HG02885 (cell line): ENCODE data around the gene API5.
"Not testable (repeated sequence)": the region's sequence is repeated elsewhere in the genome, so short reads cannot be mapped to it uniquely, and the experiment has no call there.

Experiments used
- ATAC-seq: cut with Tn5 transposase; IDR thresholded peaks from one replicate; pipeline ENCODE4 v1.9.1; 2021; ENCODE audit warnings: mild to moderate bottlenecking; ENCODE audit not compliant: unreplicated experiment, poor library complexity

Gene API5

DNA sequence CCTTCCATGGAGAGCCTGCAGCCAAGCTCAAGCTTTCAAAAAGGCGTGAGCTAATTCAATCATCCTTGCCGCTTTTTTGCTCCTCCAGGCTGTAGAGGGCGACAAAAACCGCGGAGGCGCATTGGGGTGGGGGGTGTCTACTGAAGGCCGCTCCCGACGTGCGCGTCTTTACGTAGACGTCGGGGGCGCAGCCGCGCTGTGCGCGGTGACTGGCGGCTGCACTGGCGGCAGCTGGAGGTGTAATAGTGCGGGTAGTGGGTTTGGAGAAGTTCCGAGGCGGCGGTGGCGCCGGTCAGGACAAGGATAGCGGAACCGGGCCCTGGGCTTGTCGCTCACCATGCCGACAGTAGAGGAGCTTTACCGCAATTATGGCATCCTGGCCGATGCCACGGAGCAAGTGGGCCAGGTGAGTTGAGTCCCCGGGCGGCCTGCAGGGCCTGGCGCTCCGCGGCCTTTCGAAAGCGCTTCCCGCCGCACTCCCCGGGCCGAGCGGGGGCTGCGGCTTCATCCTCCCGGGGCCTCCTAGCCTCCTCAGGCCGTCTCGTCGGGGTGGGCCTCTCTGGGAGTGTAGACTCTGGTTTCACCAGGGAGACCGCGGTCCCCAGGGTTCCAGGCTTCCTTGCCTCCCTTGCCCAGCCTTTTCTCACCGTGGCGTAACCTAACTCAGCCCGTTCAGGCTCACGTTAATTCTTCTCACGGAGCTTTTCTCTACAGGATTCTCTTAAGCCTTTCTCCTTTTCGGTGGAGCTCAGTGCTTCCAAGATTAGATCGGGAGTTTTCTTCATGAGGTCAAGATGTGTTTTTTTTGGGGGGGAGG lies at the start of gene API5:
API5 (plus strand) TSS at position 206 of the 817 bp plus-strand sequence; CDS start at position 338, 132 bp downstream.
- peak; percentile 97 for ATAC-seq

DNA sequence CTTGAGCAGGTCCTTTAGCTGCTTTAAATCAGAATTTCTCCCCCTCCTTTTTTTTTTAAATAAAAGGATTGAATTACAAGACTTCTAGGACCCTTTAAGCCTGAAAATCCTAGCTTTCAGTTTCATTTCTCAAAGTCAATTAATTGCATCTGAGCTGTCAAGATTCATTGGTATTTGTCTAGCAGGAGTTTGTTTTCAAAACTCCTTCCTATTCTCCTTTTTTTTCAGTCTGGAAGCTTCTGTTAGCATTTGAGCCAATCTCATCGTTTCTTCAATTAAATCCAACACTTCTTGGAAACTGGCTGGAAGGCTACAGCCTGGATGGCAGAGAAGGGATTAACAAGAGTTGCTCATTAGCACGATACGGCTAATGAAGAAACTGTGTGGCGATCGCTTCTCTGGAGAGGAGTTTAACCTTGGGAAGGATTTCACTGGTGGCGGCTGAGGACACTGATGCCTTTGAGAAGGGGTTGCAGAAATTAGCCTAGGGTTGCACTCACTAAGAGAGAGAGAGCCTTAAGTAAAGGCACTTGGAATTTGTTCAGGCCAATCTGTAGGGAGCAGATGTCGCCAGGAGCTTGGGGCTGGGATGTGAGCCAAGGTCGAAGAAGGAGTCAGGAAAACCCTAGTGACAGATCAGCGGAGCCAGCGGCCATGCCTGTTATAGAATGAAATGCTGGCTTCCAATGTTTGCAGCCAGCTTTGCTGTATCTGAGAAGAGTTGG lies 43.8 kb upstream of the API5 start:
- ATAC-seq, result no peak

DNA sequence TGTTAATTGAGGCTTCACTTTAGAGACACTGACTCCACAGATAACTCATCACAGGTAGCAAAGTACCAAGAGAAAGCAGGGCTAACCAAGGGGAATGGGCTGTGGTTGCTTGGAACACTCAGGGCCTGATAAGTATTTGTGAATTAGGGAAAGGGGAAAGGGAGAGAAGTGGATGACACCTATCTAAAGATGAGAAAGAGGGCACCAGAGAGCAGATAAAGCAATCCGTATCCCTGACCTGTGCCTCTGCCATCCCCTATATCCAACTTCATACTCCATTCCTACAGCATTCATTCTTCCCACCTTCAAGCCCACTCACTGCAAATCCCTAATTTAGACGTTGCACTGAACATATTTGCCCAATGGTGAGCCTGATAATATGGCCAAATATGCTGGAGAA lies 43.0 kb upstream of the API5 start:
- no peak for ATAC-seq

DNA sequence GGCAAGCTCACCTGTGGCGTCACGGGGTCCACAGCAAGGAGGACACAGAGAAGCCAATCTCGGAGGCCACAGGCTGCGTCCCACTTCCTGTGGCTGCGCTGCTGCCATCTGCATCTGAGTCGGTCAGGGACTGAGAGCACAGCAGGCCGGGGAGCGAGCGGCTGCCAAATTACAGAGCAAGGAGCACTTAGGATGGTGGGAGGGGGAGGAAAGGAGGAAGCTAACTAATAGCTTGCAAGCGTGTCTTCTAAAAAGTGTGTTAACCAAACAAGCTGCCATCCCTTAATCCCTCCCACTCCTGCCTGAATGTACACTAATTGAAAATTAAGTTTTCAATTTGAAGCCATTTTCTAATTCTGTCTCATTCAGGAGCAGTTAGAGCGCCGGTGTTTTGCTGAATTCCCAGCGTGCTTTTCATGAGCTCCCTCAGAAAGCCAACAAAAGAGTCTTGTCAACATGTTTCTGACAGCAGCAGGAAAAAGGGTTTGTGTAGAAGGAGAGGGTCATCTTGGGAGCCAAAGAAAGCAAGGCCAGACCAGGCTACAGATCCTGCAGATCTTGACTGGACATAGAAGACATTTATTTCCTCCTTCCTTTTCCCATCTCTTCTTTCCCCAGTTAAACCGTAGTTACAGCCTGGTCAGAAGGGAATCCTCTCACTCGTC lies 42.4 kb upstream of the API5 start:
- ATAC-seq, result no peak

DNA sequence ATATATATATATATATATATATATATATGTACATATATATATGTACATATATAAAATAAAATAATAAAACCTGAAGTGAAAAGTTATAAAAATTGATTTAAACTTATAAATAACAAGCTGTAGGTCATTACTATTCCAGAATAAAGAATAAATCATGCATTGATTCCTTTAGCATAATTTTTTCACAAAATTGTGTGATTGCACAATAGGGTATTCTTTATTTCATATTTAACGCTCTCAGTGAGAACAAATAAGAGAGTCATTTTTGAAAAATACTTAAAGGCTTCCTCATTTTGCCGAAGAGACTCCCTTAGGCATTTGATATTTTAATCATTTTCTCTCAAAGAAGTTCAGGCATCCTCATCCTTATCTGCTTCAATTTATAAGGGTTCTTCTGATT lies 41.3 kb upstream of the API5 start:
- no peak for ATAC-seq

DNA sequence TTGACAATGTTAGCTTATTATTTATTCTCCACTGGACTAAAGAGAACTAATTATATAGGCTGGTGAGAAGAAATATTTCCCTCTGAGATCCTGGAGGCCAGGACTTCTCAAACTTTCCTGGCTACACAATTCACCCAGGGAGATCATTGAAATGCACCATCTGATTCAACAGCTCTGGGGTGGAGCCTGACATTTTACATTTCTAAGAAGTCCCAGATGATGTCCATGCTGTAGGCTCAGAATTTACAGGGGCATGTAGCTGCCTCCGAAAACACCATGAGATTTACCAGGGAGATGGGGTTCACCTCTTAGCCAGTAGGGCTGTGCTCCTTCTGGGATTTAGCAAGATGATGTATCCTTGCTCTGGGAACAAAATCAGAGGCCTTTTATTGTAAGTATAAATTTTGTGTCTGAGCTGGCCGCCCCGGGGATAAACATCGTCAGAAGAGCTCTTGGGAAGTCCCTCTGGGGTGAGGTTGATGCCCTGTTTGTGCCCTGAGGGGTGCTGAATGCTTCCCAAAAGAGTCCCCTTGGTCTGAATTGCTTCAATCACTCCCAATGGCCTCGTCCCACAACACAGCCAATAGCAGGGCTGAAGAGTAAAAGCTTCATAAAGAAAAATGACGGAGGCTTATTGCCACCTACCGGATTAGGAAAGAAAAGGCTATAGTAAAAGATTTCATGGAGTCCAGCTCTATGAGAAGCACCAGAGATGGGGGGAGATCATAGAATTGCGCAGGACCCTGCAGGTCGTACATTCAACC lies 33.4 kb upstream of the API5 start:
- ATAC-seq, result no peak

DNA sequence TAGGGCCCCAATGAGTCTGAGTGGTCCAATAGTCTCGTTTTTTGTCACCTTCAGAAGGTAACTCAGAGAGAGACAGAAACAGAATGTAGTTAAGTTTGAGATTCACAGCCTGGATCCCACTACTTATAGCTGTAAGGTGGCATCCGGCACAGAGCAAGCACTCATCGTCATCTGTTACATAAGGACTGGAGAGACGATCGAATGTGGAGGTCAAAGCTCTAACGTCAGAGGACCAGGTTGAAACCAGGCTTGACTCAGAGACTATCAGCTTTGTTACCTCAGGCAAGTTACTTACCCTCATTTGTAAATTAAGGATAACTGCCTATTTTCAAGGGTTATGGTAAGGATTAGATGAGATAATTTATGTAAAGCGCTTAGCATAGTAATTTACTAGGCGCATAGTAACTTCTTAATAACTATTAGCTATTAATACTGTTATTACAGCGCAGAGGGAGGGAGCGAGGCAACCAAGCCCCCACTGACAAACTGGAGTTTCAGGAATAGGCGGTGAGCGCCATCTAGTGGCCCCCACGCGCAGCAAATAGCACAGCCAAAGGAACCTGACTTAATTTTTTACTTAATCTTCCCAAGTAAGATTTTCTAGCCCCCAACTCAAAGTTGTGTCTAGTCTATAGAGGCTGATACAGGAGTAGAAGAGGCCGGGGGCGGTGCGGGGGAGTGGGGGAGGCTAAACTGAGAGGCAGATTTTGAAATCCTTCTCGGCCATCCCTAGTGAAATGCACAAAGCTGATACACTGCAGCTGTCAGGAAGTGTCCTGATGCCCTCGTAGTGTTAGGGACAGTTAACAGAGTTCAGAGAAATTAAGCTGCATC lies 29.0 kb upstream of the API5 start:
- peak; percentile 82 for ATAC-seq

DNA sequence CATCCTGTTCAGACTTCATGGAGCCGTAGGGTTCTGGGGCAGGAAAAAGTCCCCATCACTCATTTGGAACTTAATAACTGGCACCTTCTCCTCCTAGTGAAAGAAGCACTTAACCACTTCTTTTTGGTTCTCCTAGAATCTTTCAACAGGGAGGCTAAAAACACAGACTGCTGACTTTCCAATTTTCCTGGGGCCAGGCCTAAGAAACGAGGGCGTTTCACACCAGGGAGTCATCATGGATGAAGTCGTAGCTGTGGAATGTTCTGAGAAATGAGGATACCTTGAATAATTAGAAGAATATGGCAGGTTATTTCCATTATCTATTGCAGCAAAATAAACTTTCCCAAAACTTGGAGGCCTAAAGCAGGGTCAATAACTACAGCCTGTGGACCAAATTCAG lies 26.0 kb upstream of the API5 start:
- ATAC-seq, result no peak

DNA sequence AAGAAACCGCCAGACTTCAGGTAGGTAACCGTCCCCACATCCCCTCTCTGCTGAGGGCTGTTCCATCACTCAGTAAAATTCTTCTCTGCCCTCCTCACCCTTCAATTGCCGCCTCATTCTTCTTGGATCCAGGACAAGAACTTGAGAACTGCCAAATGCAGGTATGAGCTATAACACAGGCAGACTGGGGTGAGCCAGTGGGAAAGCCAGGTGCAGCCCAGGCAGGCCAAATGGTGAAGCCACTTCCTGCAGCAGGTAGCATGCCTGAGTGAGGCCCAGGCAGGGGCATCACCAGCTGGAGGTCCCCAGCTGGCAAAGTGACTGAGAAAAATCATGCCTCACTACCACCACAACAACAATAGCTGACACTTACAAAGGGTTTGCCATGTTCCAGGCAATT lies 22.4 kb upstream of the API5 start:
- ATAC-seq, result no peak

DNA sequence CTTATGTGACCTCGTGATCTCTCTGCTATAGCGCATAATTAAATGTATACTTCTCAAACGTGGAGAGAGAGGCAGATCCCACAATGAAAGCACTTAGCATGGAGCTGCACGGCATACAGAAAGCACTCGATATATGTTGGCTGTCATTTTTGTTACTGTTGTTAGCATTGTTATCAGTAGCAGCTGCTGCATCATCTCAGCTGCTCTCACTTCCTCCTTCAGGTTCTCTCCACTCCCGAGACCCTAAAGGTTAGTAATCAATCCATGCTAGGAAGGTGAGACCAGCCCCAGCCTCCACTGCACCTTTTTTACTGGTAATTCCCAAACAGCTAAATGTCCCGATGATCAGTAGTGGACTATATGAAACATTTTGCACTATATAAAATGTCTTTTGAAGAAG lies 13.4 kb upstream of the API5 start:
- no peak for ATAC-seq

DNA sequence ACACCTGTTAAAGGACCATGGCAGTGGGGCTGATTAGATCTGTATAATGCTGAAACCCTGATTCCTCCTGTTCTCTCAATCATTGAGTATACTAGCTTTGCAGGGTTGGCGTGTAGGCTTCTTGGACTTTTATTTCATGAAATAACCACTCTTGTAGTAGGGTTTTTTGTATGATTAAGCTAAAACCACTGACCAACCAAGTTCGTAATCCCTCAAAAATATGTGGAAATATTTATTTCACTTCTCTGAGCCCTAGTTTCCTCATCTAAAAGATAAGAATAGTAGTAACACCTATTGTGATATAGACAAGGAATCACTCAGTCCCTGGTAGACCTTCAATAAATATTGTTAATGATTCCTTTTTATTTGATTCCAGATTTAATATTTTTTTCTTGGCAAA lies 4.2 kb downstream of the API5 start:
- ATAC-seq, result no peak

DNA sequence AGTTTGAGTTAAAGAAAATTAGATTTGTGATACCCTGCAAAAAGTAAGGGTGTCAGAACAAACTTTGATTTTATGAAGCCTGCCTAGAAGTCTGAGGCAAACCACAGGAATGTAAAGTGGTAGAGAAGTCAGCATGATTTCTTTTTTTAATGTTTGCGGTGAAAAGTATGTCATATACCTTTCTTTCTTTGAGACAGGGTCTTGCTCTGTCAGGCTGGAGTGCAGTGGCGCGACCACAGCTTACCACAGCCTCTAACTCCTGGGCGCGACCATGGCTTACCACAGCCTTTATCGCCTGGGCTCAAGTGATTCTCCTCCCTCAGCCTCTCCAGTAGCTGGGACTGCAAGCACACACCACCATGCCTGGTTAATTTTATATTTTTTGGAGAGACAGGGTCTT lies 4.7 kb downstream of the API5 start:
- ATAC-seq, result peak; percentile 16

DNA sequence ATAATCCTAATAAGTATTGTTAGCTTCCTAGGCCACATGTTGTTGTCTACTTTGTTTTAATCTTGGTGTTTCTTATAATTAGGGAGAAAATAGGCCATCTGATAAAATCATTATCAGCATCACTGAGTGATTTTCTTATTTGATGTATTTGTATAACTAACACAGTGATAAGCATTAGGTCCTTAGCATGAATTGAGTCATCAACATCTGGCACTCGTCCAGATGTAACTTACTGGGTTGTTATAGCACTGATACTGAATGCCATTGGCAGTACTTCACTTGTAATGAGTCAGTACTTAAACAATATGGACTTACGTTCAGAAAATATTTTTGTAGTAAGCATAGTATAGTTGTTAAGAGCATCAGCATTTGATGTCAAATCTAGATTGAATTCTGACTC lies 16.2 kb downstream of the API5 start:
- ATAC-seq, result no peak

DNA sequence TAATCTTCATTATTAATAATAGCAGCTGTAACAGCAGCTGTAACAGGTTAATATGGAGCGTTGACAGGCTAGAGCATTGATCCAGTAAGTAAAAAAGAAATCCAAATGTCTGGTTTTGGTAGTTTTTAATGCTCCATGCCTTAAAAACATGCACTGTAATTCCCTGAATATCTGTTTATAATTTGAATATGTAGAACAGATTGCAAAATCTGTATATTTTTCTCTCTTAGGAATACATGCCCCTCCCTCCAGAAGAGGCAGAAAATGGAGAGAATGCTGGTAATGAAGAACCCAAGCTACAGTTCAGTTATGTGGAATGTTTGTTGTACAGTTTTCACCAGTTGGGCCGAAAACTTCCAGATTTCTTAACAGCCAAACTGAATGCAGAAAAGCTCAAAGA lies 16.7 kb downstream of the API5 start:
- no peak for ATAC-seq

DNA sequence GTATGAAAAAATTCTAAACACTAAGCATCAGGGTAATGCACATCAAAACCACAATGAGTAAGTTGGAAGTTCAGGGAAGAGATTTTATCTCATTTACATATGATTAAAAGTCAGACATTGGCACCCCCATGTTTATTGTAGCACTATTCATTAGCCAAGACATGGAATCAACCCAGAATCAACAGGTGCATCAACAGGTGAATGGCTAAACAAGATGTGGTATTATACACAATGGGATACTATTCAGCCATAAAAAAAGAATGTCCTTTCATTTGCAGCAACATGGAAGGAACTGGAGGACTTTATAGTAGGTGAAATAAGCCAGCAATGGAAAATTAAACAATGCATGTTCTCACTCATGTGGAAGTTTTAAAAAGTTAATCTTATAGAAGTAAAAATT lies 29.4 kb downstream of the API5 start:
- ATAC-seq, result no peak

DNA sequence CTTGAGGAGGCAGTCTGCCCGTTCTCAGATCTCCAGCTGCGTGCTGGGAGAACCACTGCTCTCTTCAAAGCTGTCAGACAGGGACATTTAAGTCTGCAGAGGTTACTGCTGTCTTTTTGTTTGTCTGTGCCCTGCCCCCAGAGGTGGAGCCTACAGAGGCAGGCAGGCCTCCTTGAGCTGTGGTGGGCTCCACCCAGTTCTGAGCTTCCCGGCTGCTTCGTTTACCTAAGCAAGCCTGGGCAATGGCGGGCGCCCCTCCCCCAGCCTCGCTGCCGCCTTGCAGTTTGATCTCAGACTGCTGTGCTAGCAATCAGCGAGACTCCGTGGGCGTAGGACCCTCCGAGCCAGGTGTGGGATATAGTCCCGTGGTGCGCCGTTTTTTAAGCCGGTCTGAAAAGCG lies 39.6 kb downstream of the API5 start:
- ATAC-seq, result not testable (repeated sequence)

DNA sequence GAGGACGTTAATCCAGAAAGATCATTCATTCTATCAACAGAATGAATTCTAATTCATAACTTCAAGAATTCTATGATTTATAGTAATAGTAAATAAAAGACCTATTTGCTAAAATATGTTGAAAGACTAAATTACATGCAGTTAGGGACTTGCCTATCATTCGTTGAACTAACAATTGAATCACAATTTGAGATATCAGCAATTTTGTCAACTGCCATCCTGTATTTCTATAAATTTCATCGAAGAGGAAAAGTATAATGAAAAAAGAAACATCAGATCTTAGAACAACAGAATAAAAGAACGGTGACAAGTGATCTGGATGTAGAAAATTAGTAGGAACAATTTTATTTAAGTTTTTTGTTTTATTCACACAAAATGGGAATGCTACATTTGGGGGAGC lies 42.5 kb downstream of the API5 start:
- ATAC-seq, result no peak

DNA sequence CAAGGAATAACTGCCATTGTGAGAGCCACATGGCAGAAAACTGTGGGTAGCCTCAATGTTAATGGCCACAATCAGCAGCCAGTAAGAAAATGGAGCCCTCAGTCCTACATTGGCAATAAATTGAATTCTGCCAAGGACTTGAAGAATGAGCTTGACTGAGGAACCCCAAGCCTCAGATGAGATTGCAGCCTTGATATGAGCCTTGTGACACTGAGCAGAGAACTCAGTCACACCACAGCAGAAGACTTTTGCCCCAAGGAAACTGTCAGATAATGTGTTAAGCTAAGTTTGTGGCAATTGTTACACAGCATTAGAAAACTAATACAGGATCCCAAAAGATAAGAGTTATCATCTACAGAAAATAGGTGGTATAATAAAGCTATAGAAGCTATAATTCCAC lies 44.5 kb downstream of the API5 start:
- ATAC-seq, result no peak

DNA sequence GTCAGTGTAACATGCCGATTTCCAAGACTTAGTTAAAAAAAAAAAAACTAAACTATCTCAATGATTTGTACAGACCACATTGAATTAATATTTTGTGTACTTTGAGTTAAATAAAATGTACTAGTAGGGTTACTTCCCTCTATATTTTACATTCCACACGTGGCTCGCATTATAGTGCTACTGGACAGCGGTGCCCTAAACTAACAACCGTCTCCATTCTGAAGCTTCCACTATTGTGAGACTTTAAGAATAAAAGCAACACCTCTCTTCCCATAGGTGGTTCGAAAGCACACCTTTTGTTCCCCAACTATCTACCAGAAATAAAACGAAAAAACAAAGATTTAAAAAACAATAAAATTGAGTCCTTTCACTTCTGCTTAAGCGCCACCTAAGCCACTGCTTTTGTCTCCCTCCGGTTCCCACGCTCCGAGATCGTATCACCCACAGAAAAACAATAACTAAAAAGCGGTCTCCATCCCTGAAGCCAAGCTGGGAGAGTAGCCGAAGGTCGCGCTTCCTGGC lies 46.5 kb downstream of the API5 start:
- no peak for ATAC-seq
